Measurements from ENCODE around the gene MTG2. TPM values are rescaled to one million over a fixed set of nuclear protein-coding genes. Genes with fewer than 3 reads are reported as not detected.

MTG2 gene
- polyA plus RNA-seq, 1 donor (not counting 4 experiments of a cell fraction or from before 2014, with no cell fraction given) = 24.7 TPM

- H3K9me3 ChIP-seq (ENCODE audit: control insufficient read depth, low read depth, low read length) = peaks cover 4% of the 10 kb centered on the region
- TF ChIP-seq EZH2 (IDR thresholded peaks at IDR 0.05; ENCODE audit: low read length) = no peak
- TF ChIP-seq CTCF (optimal IDR thresholded peaks at IDR 0.05 in 1 of 3, IDR thresholded peaks at IDR 0.05 in 1 of 3, conservative IDR thresholded peaks at IDR 0.05 in 1 of 3; ENCODE audit: extremely low read depth in 1 of 3, insufficient read depth in 2 of 3, low read length in 3 of 3) = no peak
- no peaks in the 10 kb centered on the region for H3K9me1 ChIP-seq (ENCODE audit: control insufficient read depth, extremely low read depth, insufficient read depth, low read length)
- no peaks in the 10 kb centered on the region for H4K20me1 ChIP-seq (ENCODE audit: control insufficient read depth, extremely low read depth, insufficient read depth, low read length)
- H3K4me3 ChIP-seq (ENCODE audit: control insufficient read depth in 2 of 3, extremely low read depth in 1 of 3, insufficient read depth in 2 of 3, low read depth in 1 of 3, low read length in 3 of 3) = no peak overlapping the region
- no peak overlapping the region for H3K9ac ChIP-seq (ENCODE audit: control insufficient read depth, extremely low read depth, insufficient read depth, low read length)
- no peak overlapping the region for H3K27ac ChIP-seq (ENCODE audit: control insufficient read depth, insufficient read depth, low read length)
- no peak overlapping the region for H3K4me2 ChIP-seq (ENCODE audit: control insufficient read depth, extremely low read depth, insufficient read depth, low read depth, low read length)
- FAIRE-seq (no peak), DNase-seq (ENCODE audit: low read depth, low spot score) (no peak)
- dilution Hi-C loops (cut with MboI; ENCODE audit: extremely low pct_ligation_motif_present, low sequenced_read_pairs) = no loop called here
- H3K4me1 ChIP-seq (ENCODE audit: control insufficient read depth, extremely low read depth, insufficient read depth, low read length) = peaks cover 7% of the 10 kb centered on the region
- peaks cover 4% of the 10 kb centered on the region for H3K79me2 ChIP-seq (ENCODE audit: control insufficient read depth, insufficient read depth, low read length)
- H3K36me3 ChIP-seq (ENCODE audit: control insufficient read depth in 2 of 2, extremely low read depth in 1 of 2, insufficient read depth in 2 of 2, low read length in 2 of 2) = no peaks in the 10 kb centered on the region
- peaks cover 36% of the 10 kb centered on the region for H3K27me3 ChIP-seq (ENCODE audit: control insufficient read depth, extremely low read depth, insufficient read depth, low read length)
- H2AFZ ChIP-seq (ENCODE audit: control insufficient read depth, low read length) = no peak overlapping the region
These were observed 51.5 kb downstream of the MTG2 start for GRCh38 chr20:62234339-62234738.

DNA sequence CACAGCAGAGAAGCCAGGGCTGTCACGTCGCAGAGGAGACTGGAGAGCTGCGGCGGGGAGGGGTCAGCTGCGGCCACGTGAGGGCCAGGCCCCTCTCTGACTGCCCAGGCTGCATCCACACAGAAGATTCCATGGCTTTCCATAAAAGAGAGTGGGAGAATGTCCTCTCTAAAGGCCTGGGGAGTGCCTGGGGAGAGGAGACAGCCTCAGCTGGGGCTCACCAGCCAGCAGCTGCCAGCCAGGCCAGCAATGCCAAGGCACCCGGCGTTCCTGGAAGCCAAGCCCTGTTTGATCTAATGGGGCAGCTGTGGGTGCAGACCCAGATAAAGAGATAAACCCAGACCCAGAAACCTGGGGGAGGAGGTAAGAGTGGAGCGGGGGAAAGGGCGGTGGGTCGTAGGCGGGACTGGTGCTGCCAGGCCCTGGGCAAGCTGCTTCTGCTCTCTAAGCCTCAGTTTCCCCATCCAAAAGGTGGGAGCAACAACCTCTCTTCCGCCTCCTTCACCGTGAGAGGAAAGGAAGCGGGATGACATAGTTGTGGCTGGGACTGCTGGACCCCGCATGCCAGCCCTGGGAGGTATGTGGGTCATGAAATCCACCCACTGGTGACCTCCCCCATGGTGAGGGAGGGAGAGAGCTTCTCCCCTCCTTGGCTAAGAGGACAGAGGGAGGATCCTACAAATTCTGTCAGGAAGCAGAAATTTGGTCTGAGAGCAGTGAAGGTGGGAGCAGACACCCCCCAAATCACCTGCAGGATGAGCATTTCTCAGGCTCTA is 52.4 kb downstream of the MTG2 start:
- H3K27ac ChIP-seq (ENCODE audit: control insufficient read depth, insufficient read depth, low read length) = no peak overlapping the region
- no peak overlapping the region for H3K9ac ChIP-seq (ENCODE audit: control insufficient read depth, extremely low read depth, insufficient read depth, low read length)
- dilution Hi-C loops (cut with MboI; ENCODE audit: extremely low pct_ligation_motif_present, low sequenced_read_pairs) = no loop called here
- H3K36me3 ChIP-seq (ENCODE audit: control insufficient read depth in 2 of 2, extremely low read depth in 1 of 2, insufficient read depth in 2 of 2, low read length in 2 of 2) = no peaks in the 10 kb centered on the region
- peaks cover 4% of the 10 kb centered on the region for H3K9me3 ChIP-seq (ENCODE audit: control insufficient read depth, low read depth, low read length)
- no peak overlapping the region for H3K4me3 ChIP-seq (ENCODE audit: control insufficient read depth in 2 of 3, extremely low read depth in 1 of 3, insufficient read depth in 2 of 3, low read depth in 1 of 3, low read length in 3 of 3)
- no peaks in the 10 kb centered on the region for H4K20me1 ChIP-seq (ENCODE audit: control insufficient read depth, extremely low read depth, insufficient read depth, low read length)
- H3K27me3 ChIP-seq (ENCODE audit: control insufficient read depth, extremely low read depth, insufficient read depth, low read length) = peaks cover 36% of the 10 kb centered on the region
- peaks cover 15% of the 10 kb centered on the region for H3K4me1 ChIP-seq (ENCODE audit: control insufficient read depth, extremely low read depth, insufficient read depth, low read length)
- H3K4me2 ChIP-seq (ENCODE audit: control insufficient read depth, extremely low read depth, insufficient read depth, low read depth, low read length) = no peak overlapping the region
- peaks cover 12% of the 10 kb centered on the region for H3K79me2 ChIP-seq (ENCODE audit: control insufficient read depth, insufficient read depth, low read length)
- TF ChIP-seq CTCF (optimal IDR thresholded peaks at IDR 0.05 in 1 of 3, IDR thresholded peaks at IDR 0.05 in 1 of 3, conservative IDR thresholded peaks at IDR 0.05 in 1 of 3; ENCODE audit: extremely low read depth in 1 of 3, insufficient read depth in 2 of 3, low read length in 3 of 3) (no peak), EZH2 (IDR thresholded peaks at IDR 0.05; ENCODE audit: low read length) (no peak)
- H3K9me1 ChIP-seq (ENCODE audit: control insufficient read depth, extremely low read depth, insufficient read depth, low read length) = peaks cover 2% of the 10 kb centered on the region
- no peak for DNase-seq (ENCODE audit: low read depth, low spot score)
- no peak for FAIRE-seq
- H2AFZ ChIP-seq (ENCODE audit: control insufficient read depth, low read length) = no peak overlapping the region

Data from keratinocyte (primary cell).